Colon (tissue), 2 donors: Measurements from ENCODE around the gene DLK1.

ENCODE experiments used
- FAIRE-seq: peaks from 2 replicates; lab custom pipeline; 2012; peaks lifted over from hg19 to GRCh38; lab: Jason Lieb, UNC
- donor health status: control.
- donor health status: control.

The DLK1 gene

GRCh38 chr14:100714258-100714892 lies 12.3 kb upstream of the DLK1 start:
- no peak for FAIRE-seq

GRCh38 chr14:100715332-100715731 lies 11.4 kb upstream of the DLK1 start:
- FAIRE-seq, result no peak

- no peak for FAIRE-seq
These were observed 10.9 kb upstream of the DLK1 start for GRCh38 chr14:100715803-100716202.

GRCh38 chr14:100717386-100717785 lies 9.3 kb upstream of the DLK1 start:
- no peak for FAIRE-seq

GRCh38 chr14:100719976-100720520 lies 6.6 kb upstream of the DLK1 start:
- FAIRE-seq, result no peak

- no peak for FAIRE-seq
These were observed 5.1 kb upstream of the DLK1 start for GRCh38 chr14:100721568-100721967.

- FAIRE-seq, result no peak
These were observed 4.3 kb upstream of the DLK1 start for GRCh38 chr14:100722367-100722766.

GRCh38 chr14:100723135-100723829 lies 3.4 kb upstream of the DLK1 start:
- FAIRE-seq, result no peak

GRCh38 chr14:100723830-100724437 lies 2.8 kb upstream of the DLK1 start:
- FAIRE-seq, result no peak

GRCh38 chr14:100724536-100724935 lies 2.2 kb upstream of the DLK1 start:
- no peak for FAIRE-seq

- no peak for FAIRE-seq
These were observed 905 bp upstream of the DLK1 start for GRCh38 chr14:100725587-100726387.

GRCh38 chr14:100727086-100727872 lies 587 bp downstream of the DLK1 start:
- no peak for FAIRE-seq

- FAIRE-seq, result no peak
These were observed 1.2 kb downstream of the DLK1 start for GRCh38 chr14:100727873-100728240.

- FAIRE-seq, result no peak
These were observed 2.3 kb downstream of the DLK1 start for GRCh38 chr14:100728962-100729361.

- no peak for FAIRE-seq
These were observed 3.3 kb downstream of the DLK1 start for GRCh38 chr14:100729982-100730381.

- no peak for FAIRE-seq
These were observed 3.9 kb downstream of the DLK1 start for GRCh38 chr14:100730581-100730980.

GRCh38 chr14:100731011-100731670 lies 4.4 kb downstream of the DLK1 start:
- no peak for FAIRE-seq

- no peak for FAIRE-seq
These were observed 5.4 kb downstream of the DLK1 start for GRCh38 chr14:100731846-100732765.

- FAIRE-seq, result no peak
These were observed 6.0 kb downstream of the DLK1 start for GRCh38 chr14:100732766-100733100.
